Heart left ventricle (tissue), 16 donors: Measurements from ENCODE around the gene NKD1. TPM values are rescaled to one million over a fixed set of nuclear protein-coding genes. Genes with fewer than 3 reads are reported as not detected.

Experiments used
- ATAC-seq, 4 donors: fragments of 200-7000 bp; cut with Tn5 transposase; one replicate each; pipeline ENCODE4 v1.9.1; 2020 to 2022; ENCODE audit warnings: moderate library complexity in 4 of 4, mild to moderate bottlenecking in 3 of 4, moderate number of reproducible peaks in 1 of 4
- DNase-seq, 5 donors: peaks; one replicate each; pipeline ENCODE4 v3.0.0-alpha.2; 2020
- H3K27ac ChIP-seq, 12 donors: fragments of 200-600 bp; sonication (generic) in 4 of 12; one replicate each; pipeline versions ENCODE4 v1.5.0 to v1.8.0; 2016 to 2022; ENCODE audit warnings: mild to moderate bottlenecking in 2 of 12
- H3K27me3 ChIP-seq, 9 donors: fragments of 200-600 bp; sonication (generic) in 2 of 9; one replicate each; pipeline versions ENCODE4 v1.5.1 to v1.8.0; 2016 to 2022; ENCODE audit warnings: mild to moderate bottlenecking in 3 of 9
- H3K36me3 ChIP-seq, 9 donors: fragments of 200-600 bp; sonication (generic) in 2 of 9; one replicate each; pipeline versions ENCODE4 v1.5.0 to v1.8.0; 2018 to 2022; ENCODE audit warnings: mild to moderate bottlenecking in 2 of 9
- H3K4me1 ChIP-seq, 12 donors: fragments of 200-600 bp; sonication (generic) in 4 of 12; one replicate each; pipeline versions ENCODE4 v1.5.0 to v1.8.0; 2016 to 2022; ENCODE audit warnings: mild to moderate bottlenecking in 3 of 12
- H3K4me3 ChIP-seq, 12 donors: fragments of 200-600 bp; sonication (generic) in 4 of 12; one replicate each; pipeline versions ENCODE4 v1.5.0 to v1.8.0; 2017 to 2022; ENCODE audit warnings: mild to moderate bottlenecking in 9 of 12, moderate library complexity in 4 of 12
- H3K9me3 ChIP-seq, 12 donors: fragments of 200-600 bp; sonication (generic) in 4 of 12; one replicate each; pipeline versions ENCODE4 v1.5.0 to v1.8.0; 2016 to 2022; ENCODE audit warnings: mild to moderate bottlenecking in 1 of 12
- POLR2A ChIP-seq, 2 donors: fragments of 450-650 bp; IDR thresholded peaks; one replicate each; pipeline ENCODE4 v1.6.1; 2017; ENCODE audit warnings: antibody characterized with exemption in 2 of 2, mild to moderate bottlenecking in 2 of 2, moderate library complexity in 2 of 2
- WGBS, 4 donors: extraction: QIAGEN DNeasy Blood & Tissue Kit in 2 of 4; methylation state at CpG; one replicate each; pipeline versions ENCODE4 v1.1.5 to v1.1.7; 2013 to 2018; 5-methylcytosine and 5-hydroxymethylcytosine counted together
- intact Hi-C, 10 donors: fragments of 100-400 bp; cut with DNase I; formaldehyde crosslinking; loops; one replicate each; pipeline versions ENCODE4 v1.11.1 to v1.14.2; 2022
- polyA plus RNA-seq, 2 donors: library from polyadenylated mRNA; stranded (reverse); fragments of 200-250 nt; gene quantifications; one replicate each; pipeline ENCODE4 v1.2.3, GENCODE V29; 2013
- total RNA-seq, 9 donors: library from RNA; depleted of rRNA in 2 of 9; stranded (reverse); fragments of >200 nt in 2 of 9; fragmentation: NEBNext Ultra II Directional in 3 of 9; extraction: Animal tissue kit (Norgen Biotek cat#: 25700) in 3 of 9; gene quantifications; one replicate each; pipeline versions ENCODE4 v1.1.0 to v1.2.4, GENCODE V29; 2016 to 2023
- TF ChIP-seq, protein P1 (sequence below), 12 donors: fragments of 200-600 bp; sonication (generic) in 4 of 12; IDR thresholded peaks; one replicate each; pipeline versions ENCODE4 v1.5.0 to v1.8.0; 2018 to 2022; ENCODE audit warnings: antibody characterized with exemption in 12 of 12, mild to moderate bottlenecking in 5 of 12
- donor health status: ischemic (EF 13 %, LVEDD 7.1; RV severe dilation, severe dysfunction).
- donor health status: healthy with polysubstance abuse.
- donor health status: DM: no; HTN: yes; CAD: no.
- donor health status: DM: no; HTN: no; CAD: no.
- donor health status: ischemic (EF 25% LVEDD 6.9; RV normal size, moderate dysfunction).
- donor health status: ischemic (EF 25% LVEDD 5.7; RV mildly dilated, moderate dysfunction).
- donor health status: healthy.
- donor health status: DM: yes; HTN: yes; CAD: no.
- donor health status: ischemic (EF 35%, LVEDD 5.7; RV mildly dilated, moderate dysfunction).
- donor health status: nonischemic (EF 11% LVEDD 7.7; RV severe dilation, severe dysfunction).
- donor health status: DM: yes; HTN: yes; CAD: no.
- donor health status: PGD.
- donor health status: ischemic (EF 29% LVEDD 5.4; RV normal size, mild dysfunction).
- donor health status: nonischemic (EF 23%, LVEDD 6.1; RV moderate dilation, normal function).

The NKD1 gene
- total and polyA plus RNA-seq, 11 donors = 0.05 to 1.0 (median 0.26) TPM

DNA sequence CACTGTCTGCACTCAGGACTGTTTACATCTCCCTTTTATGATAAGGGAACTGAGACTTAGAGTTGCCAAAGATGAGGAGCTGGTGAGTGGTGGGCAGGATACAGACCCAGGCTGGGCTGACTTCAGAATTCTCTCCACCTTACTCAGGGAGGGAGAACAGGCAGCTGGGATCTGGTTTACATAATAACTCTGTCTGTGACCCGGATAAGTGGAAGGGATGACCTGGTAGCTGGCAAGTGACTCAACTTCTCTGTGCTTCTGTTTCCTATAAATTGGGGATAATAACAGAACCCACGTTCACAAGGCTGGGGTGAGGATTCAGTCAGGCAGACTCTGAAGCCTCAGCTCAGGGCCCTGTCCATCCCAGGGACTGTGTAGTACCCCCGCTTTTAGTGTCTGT lies 130.3 kb downstream of the NKD1 start:
- 60 to 67% (median 66%) methylated on average over 3 of the region's 3 CpGs for WGBS, 4 donors
- intact Hi-C loops = no loop called here
- Histone ChIP-seq H3K27ac (peak overlapping the region in 1 of 12 donors; percentile 90), H3K4me3 (peak overlapping the region in 1 of 12 donors; percentile 70), H3K36me3 (peaks cover 0 to 44% (median 0%) of the 10 kb centered on the region in 9 donors), H3K9me3 (peaks cover 0 to 5% (median 0%) of the 10 kb centered on the region in 12 donors), H3K27me3 (peaks cover 0 to 17% (median 5%) of the 10 kb centered on the region in 9 donors), H3K4me1 (peaks cover 0 to 47% (median 0%) of the 10 kb centered on the region in 12 donors)
- TF ChIP-seq, protein P1, sequence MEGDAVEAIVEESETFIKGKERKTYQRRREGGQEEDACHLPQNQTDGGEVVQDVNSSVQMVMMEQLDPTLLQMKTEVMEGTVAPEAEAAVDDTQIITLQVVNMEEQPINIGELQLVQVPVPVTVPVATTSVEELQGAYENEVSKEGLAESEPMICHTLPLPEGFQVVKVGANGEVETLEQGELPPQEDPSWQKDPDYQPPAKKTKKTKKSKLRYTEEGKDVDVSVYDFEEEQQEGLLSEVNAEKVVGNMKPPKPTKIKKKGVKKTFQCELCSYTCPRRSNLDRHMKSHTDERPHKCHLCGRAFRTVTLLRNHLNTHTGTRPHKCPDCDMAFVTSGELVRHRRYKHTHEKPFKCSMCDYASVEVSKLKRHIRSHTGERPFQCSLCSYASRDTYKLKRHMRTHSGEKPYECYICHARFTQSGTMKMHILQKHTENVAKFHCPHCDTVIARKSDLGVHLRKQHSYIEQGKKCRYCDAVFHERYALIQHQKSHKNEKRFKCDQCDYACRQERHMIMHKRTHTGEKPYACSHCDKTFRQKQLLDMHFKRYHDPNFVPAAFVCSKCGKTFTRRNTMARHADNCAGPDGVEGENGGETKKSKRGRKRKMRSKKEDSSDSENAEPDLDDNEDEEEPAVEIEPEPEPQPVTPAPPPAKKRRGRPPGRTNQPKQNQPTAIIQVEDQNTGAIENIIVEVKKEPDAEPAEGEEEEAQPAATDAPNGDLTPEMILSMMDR (IDR thresholded peaks at IDR 0.05) = no peak
- no peak for TF ChIP-seq POLR2A (IDR thresholded peaks at IDR 0.05)
- ATAC-seq (no peak), DNase-seq (no peak)

DNA sequence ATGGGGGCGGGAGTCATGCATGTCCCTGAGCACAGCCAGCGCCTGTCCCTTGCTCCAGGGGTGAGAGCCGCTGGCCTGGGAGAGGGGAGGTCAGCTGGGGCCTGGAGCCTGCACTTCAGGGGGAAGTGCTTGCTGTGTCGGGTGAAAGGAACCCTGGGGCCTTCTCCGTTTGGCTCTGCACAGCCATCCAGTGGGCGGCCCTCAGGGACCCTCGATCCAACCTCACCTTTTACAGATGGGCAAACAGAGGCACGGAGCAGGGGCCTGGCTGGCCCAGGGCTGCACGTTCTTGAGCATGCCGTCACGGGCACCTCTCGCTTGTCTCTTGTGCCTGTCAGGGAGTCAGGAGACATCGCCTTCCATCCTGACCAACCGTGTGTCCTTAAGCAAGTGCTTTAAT lies 131.1 kb downstream of the NKD1 start:
- intact Hi-C loops = no loop called here
- H3K36me3 ChIP-seq = peaks cover 0 to 37% (median 0%) of the 10 kb centered on the region in 9 donors
- 80 to 89% (median 84%) methylated on average over 14 of the region's 14 CpGs for WGBS, 4 donors
- DNase-seq (no peak), ATAC-seq (no peak)
- no peaks in the 10 kb centered on the region for H3K9me3 ChIP-seq
- peak overlapping the region in 1 of 12 donors; percentile 70 for H3K4me3 ChIP-seq
- H3K27ac ChIP-seq = peak overlapping the region in 1 of 12 donors; percentile 90
- TF ChIP-seq, protein P1 (IDR thresholded peaks at IDR 0.05) = no peak
- no peak for TF ChIP-seq POLR2A (IDR thresholded peaks at IDR 0.05)
- peaks cover 0 to 10% (median 0%) of the 10 kb centered on the region in 9 donors for H3K27me3 ChIP-seq
- H3K4me1 ChIP-seq = peaks cover 0 to 54% (median 0%) of the 10 kb centered on the region in 12 donors

DNA sequence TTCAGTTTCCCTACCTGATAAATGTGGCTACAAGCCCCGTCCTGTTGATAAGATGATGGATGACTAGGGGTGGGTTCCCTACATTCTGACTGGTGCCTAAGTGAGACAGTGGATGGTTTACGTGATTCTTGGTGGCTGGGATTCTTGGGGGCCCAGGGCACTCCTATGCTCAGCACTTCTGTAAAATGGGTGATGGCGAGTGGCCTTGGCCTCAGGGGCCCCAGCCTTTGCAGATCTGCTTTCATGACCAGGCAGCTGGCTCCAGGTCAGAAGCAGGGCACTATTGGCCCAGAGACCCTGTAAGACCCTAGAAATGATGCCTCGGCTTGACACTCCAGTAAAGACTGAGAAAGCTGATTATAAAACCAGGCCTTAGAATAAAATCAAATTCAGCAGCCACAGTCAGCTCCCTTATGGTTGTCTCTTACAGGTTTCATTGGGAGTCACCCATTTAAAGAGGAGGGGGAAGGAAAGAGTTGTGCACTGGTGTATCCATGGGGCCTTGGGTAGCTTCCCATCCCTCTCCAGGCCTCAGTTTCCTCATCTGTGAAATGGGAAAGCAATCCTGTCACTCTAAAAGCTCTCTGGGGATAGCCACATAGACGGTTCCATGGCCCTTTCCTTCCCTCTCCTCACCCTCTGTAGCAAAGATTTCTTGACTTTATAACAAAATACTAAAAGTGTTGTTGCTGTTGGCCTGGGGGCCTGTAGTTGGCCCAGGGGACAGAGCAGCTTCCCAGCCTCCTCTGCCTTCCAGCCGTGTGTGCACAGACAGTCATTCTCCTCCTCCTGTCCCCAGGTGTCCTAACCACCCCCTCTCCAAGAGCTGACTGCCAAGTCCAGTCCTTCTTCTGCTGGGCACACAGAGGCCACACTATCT lies 131.7 kb downstream of the NKD1 start:
- ATAC-seq (no peak), DNase-seq (no peak)
- Histone ChIP-seq H3K9me3 (no peaks in the 10 kb centered on the region), H3K36me3 (peaks cover 0 to 31% (median 0%) of the 10 kb centered on the region in 9 donors), H3K4me3 (peak overlapping the region in 5 of 12 donors; percentile 30 to 70 (median 49)), H3K27me3 (peaks cover 0 to 5% (median 0%) of the 10 kb centered on the region in 9 donors), H3K27ac (peak overlapping the region in 1 of 12 donors; percentile 90), H3K4me1 (peaks cover 0 to 61% (median 0%) of the 10 kb centered on the region in 12 donors)
- no peak for TF ChIP-seq POLR2A (IDR thresholded peaks at IDR 0.05)
- TF ChIP-seq, protein P1 (IDR thresholded peaks at IDR 0.05) = no peak
- WGBS, 4 donors = 86 to 89% (median 87%) methylated on average over 6 of the region's 6 CpGs
- intact Hi-C loops = no loop called here

DNA sequence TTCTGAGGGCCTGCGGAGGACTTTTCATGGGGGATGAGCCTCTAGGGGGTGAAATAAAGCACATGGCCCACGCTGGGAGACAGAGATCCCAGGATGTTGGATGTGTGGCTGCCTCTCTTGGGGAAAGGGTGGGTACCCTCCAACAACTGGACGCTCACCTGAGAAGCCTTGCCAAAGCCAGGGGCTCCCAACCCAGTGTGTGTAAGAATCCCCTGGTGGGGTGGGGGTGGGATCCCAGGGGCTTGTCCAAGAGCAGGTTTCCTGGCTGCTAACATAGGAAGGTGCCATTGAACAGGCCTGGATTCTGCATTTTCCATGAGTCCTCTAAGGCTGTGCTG lies 132.3 kb downstream of the NKD1 start:
- ATAC-seq = no peak
- Histone ChIP-seq H3K36me3 (peaks cover 0 to 24% (median 0%) of the 10 kb centered on the region in 9 donors), H3K9me3 (no peaks in the 10 kb centered on the region), H3K4me1 (peaks cover 0 to 67% (median 0%) of the 10 kb centered on the region in 12 donors), H3K27me3 (no peaks in the 10 kb centered on the region), H3K27ac (peak overlapping the region in 2 of 12 donors; percentile 37 to 90), H3K4me3 (peak overlapping the region in 9 of 12 donors; percentile 12 to 70 (median 34))
- no peak for TF ChIP-seq POLR2A (IDR thresholded peaks at IDR 0.05)
- TF ChIP-seq, protein P1 (IDR thresholded peaks at IDR 0.05) = no peak
- 89 to 95% (median 90%) methylated on average over 3 of the region's 3 CpGs for WGBS, 4 donors
- DNase-seq = no peak
- intact Hi-C loops = no loop called here
